ENCODE measurements around the gene CASZ1. TPM values are rescaled to one million over a fixed set of nuclear protein-coding genes. Genes with fewer than 3 reads are reported as not detected.

Gene CASZ1
- total RNA-seq, 1 donor from 2014 or later, result 3.4 TPM

- Histone ChIP-seq H2AFZ (replicated peaks) (no peak overlapping the region), H3K36me3 (no peaks in the 10 kb centered on the region), H3K4me2 (no peak overlapping the region), H3K27ac (no peak overlapping the region), H3K4me1 (peaks cover 13% of the 10 kb centered on the region), H4K20me1 (ENCODE audit: low read depth) (peaks cover 29% of the 10 kb centered on the region), H3K27me3 (no peaks in the 10 kb centered on the region), H3K4me3 (no peak overlapping the region), H3F3A (ENCODE audit: low read depth) (no peaks in the 10 kb centered on the region), H3K9ac (no peak overlapping the region), H3K9me3 (ENCODE audit: low read depth) (no peaks in the 10 kb centered on the region), H3K79me2 (ENCODE audit: low read depth) (no peaks in the 10 kb centered on the region)
- H3K27ac Mint-ChIP-seq, result no peak overlapping the region
- TF ChIP-seq EZH2phosphoT487 (IDR thresholded peaks at IDR 0.05) (no peak), EZH2 (IDR thresholded peaks at IDR 0.05) (no peak)
- TF ChIP-seq, protein P1, sequence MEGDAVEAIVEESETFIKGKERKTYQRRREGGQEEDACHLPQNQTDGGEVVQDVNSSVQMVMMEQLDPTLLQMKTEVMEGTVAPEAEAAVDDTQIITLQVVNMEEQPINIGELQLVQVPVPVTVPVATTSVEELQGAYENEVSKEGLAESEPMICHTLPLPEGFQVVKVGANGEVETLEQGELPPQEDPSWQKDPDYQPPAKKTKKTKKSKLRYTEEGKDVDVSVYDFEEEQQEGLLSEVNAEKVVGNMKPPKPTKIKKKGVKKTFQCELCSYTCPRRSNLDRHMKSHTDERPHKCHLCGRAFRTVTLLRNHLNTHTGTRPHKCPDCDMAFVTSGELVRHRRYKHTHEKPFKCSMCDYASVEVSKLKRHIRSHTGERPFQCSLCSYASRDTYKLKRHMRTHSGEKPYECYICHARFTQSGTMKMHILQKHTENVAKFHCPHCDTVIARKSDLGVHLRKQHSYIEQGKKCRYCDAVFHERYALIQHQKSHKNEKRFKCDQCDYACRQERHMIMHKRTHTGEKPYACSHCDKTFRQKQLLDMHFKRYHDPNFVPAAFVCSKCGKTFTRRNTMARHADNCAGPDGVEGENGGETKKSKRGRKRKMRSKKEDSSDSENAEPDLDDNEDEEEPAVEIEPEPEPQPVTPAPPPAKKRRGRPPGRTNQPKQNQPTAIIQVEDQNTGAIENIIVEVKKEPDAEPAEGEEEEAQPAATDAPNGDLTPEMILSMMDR (IDR thresholded peaks at IDR 0.05), result no peak
- H3K4me3 Mint-ChIP-seq, result no peak overlapping the region
- no peaks in the 10 kb centered on the region for H3K9me3 Mint-ChIP-seq
- no peak for DNase-seq (ENCODE audit: low spot score)
- peaks cover 49% of the 10 kb centered on the region for H3K4me1 Mint-ChIP-seq
- H3K36me3 Mint-ChIP-seq, result peaks cover 11% of the 10 kb centered on the region
- H3K27me3 Mint-ChIP-seq (ENCODE audit: insufficient read depth, low read depth), result peaks cover 8% of the 10 kb centered on the region
These were observed 34.8 kb downstream of the CASZ1 start for GRCh38 chr1:10761503-10762152.

DNA sequence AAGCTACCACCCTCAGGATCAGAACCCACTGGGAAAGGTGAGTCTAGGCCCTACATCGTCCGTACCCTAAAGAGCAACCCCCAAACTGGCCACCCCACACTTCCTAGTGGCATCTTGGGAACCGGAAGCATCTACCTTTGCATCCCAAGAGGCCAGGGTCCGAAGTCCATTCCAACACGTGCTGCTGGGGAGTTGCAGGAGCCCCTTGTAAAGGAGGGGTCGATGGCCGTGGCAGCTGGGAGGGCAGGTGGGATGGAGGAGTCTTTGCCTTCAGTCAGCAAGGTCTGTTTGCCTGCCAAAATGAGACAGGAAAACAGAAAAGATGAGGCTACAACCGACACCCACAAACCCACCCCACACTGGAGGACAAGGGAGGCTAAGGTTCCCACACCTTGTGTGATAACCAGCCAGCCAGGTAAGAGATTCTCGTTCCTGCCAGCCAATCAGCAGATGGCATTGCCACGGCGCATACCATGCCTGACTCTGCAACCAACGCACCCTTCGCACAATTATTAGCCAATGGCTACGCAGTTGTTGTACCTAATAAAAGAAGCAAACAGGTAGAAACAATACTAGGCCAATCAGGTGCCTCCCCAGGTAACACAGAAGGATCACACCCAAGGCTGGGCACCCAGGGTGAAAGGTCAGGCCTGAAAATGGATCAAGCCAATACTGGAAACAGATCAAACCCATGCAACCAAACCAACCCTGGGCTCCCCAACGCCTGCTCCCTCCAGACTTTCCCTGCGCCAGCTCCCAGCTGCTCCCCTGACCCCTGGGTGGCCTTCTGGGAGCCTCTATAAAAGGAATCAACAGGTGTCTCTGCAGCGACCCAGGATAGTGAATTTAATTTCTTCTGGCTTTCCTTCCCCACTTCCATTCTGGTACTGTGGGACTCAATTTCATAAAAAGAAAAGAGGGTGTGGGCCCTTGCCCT lies 35.6 kb downstream of the CASZ1 start:
- H3K79me2 ChIP-seq (ENCODE audit: low read depth), result no peaks in the 10 kb centered on the region
- Mint-ChIP-seq H3K9me3 (no peaks in the 10 kb centered on the region), H3K4me1 (peaks cover 43% of the 10 kb centered on the region), H3K27ac (no peak overlapping the region), H3K36me3 (peaks cover 11% of the 10 kb centered on the region), H3K4me3 (no peak overlapping the region), H3K27me3 (ENCODE audit: insufficient read depth, low read depth) (peaks cover 5% of the 10 kb centered on the region)
- peaks cover 22% of the 10 kb centered on the region for H4K20me1 ChIP-seq (ENCODE audit: low read depth)
- H3K27ac ChIP-seq, result no peak overlapping the region
- TF ChIP-seq EZH2phosphoT487 (IDR thresholded peaks at IDR 0.05) (no peak), EZH2 (IDR thresholded peaks at IDR 0.05) (no peak)
- TF ChIP-seq, protein P1 (IDR thresholded peaks at IDR 0.05), result no peak
- no peak overlapping the region for H2AFZ ChIP-seq (replicated peaks)
- no peak overlapping the region for H3K4me3 ChIP-seq
- no peak overlapping the region for H3K4me2 ChIP-seq
- no peaks in the 10 kb centered on the region for H3K9me3 ChIP-seq (ENCODE audit: low read depth)
- DNase-seq (ENCODE audit: low spot score), result no peak
- no peaks in the 10 kb centered on the region for H3F3A ChIP-seq (ENCODE audit: low read depth)
- peaks cover 21% of the 10 kb centered on the region for H3K4me1 ChIP-seq
- no peaks in the 10 kb centered on the region for H3K36me3 ChIP-seq
- no peak overlapping the region for H3K9ac ChIP-seq
- H3K27me3 ChIP-seq, result no peaks in the 10 kb centered on the region

DNA sequence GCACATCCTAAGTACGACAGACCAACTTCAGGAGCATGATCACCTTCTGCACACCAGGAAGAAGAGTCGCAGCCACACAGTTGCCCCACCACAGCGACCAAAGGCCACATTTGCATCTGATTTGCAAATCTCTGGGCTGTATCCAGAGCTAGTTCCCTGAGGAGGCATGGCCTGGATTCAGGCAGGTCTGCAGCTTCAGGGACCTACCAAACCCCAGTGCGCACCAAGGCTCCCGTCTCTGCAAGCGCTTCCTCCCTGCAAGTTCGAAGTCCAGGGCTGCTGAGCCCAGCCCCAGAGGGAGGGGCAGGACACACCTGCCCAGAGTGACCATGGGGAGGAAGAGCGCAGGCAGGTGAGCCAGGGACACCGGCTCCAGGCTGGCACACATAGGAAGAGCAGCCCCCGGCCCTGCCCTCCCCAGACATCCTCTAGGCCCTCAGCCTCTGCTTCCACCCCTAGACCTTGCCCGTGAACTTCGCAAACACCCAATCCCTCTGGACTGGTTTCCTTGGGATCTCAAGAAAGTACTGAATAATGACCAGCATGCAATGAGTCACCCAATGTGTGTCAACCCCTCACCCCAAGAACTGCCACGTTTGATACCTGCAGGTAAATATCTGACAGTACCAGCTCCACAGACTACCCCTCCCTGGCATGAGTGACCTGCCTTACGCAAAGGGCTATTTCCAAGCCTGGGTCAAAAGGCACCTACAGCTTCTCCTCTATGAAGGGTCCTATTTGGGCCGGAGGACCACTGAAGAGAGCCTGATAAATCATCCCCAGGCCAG lies 36.8 kb downstream of the CASZ1 start:
- Histone ChIP-seq H3F3A (ENCODE audit: low read depth) (no peaks in the 10 kb centered on the region), H4K20me1 (ENCODE audit: low read depth) (peaks cover 18% of the 10 kb centered on the region), H3K9me3 (ENCODE audit: low read depth) (no peaks in the 10 kb centered on the region), H3K79me2 (ENCODE audit: low read depth) (no peaks in the 10 kb centered on the region), H2AFZ (replicated peaks) (no peak overlapping the region), H3K4me1 (peaks cover 31% of the 10 kb centered on the region), H3K27ac (no peak overlapping the region), H3K9ac (no peak overlapping the region), H3K27me3 (no peaks in the 10 kb centered on the region), H3K4me3 (no peak overlapping the region), H3K4me2 (no peak overlapping the region), H3K36me3 (no peaks in the 10 kb centered on the region)
- no peaks in the 10 kb centered on the region for H3K9me3 Mint-ChIP-seq
- H3K36me3 Mint-ChIP-seq, result peaks cover 11% of the 10 kb centered on the region
- DNase-seq (ENCODE audit: low spot score), result no peak
- H3K27me3 Mint-ChIP-seq (ENCODE audit: insufficient read depth, low read depth), result peaks cover 4% of the 10 kb centered on the region
- H3K27ac Mint-ChIP-seq, result no peak overlapping the region
- H3K4me1 Mint-ChIP-seq, result peaks cover 37% of the 10 kb centered on the region
- TF ChIP-seq, protein P1 (IDR thresholded peaks at IDR 0.05), result no peak
- TF ChIP-seq EZH2phosphoT487 (IDR thresholded peaks at IDR 0.05) (no peak), EZH2 (IDR thresholded peaks at IDR 0.05) (no peak)
- H3K4me3 Mint-ChIP-seq, result no peak overlapping the region

All from neural progenitor cell (in vitro differentiated cells).